GM10266 (cell line): ENCODE measurements around the gene NCOA6.

Experiments
- DNase-seq: peaks from one replicate; pipeline ENCODE4 v3.0.0; 2012; ENCODE audit errors: extremely low spot score
- TF ChIP-seq, protein P1 (sequence below): IDR thresholded peaks from 2 replicates; pipeline ENCODE4 v1.5.1; 2012; ENCODE audit warnings: mild to moderate bottlenecking, low read depth; ENCODE audit not compliant: control insufficient read depth, insufficient read depth; ENCODE audit errors: missing control alignments

NCOA6 gene

DNA sequence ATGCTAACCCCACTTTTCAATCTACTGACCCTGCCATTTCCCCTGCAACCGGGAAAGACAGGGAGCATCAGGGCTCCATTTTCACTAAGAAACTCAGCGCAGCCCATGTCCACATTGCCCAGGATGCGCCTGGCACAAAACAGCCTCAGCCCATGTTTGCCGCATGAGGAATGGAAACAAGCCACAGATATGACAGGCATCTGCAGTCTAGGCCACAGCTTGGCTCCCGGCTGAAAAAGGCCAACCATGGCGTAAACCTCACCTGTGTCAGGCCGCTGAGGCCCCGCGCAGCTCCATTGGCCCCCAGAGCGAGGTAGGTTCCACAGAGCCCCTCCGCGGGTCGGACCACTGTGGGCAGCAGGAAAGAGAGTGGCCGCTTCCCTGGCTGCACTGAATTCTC lies 25.5 kb upstream of the NCOA6 start:
- DNase-seq, result no peak
- TF ChIP-seq, protein P1, sequence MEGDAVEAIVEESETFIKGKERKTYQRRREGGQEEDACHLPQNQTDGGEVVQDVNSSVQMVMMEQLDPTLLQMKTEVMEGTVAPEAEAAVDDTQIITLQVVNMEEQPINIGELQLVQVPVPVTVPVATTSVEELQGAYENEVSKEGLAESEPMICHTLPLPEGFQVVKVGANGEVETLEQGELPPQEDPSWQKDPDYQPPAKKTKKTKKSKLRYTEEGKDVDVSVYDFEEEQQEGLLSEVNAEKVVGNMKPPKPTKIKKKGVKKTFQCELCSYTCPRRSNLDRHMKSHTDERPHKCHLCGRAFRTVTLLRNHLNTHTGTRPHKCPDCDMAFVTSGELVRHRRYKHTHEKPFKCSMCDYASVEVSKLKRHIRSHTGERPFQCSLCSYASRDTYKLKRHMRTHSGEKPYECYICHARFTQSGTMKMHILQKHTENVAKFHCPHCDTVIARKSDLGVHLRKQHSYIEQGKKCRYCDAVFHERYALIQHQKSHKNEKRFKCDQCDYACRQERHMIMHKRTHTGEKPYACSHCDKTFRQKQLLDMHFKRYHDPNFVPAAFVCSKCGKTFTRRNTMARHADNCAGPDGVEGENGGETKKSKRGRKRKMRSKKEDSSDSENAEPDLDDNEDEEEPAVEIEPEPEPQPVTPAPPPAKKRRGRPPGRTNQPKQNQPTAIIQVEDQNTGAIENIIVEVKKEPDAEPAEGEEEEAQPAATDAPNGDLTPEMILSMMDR, result no peak

DNA sequence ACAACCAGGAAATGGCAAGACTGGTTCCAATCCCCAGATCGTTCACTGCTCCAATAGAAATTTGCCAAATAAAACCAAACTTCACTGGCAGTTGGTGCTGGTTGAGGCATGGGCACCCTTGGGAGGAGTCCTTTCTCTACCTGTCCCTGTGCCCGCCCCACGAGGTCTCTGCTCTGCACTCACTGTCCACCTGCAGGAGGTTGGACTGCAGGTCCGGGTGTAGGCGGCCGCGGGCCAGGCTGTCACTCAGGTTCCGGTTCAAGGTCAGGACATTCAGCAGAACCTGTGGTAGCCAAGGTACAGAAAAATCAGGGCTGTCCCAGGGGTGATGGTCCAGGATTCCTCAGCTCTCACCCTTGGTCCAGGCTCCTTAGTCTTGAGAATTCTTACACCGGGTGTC lies 24.3 kb upstream of the NCOA6 start:
- TF ChIP-seq, protein P1, result no peak
- no peak for DNase-seq

GRCh38 chr20:34848597-34848996 lies 23.1 kb upstream of the NCOA6 start:
- no peak for DNase-seq
- TF ChIP-seq, protein P1, result no peak

DNA sequence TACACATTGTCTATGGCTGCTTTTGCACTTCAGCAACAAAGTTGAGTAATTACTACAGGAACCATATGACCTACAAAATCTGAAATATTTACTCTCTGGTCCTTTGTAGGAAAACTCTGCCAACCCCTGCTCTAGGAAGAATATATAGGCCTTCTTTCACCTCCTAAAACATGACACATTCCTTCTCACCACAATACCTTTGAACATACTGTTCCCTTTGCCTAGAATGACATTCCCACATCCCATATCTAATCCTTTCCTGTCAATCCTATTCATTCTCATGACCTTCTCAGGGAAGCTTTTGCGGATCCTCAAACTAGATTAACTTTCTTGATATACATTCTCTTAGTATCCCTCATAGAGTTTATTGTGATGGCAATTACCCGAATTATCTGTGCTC lies 18.0 kb upstream of the NCOA6 start:
- no peak for DNase-seq
- TF ChIP-seq, protein P1, result no peak

DNA sequence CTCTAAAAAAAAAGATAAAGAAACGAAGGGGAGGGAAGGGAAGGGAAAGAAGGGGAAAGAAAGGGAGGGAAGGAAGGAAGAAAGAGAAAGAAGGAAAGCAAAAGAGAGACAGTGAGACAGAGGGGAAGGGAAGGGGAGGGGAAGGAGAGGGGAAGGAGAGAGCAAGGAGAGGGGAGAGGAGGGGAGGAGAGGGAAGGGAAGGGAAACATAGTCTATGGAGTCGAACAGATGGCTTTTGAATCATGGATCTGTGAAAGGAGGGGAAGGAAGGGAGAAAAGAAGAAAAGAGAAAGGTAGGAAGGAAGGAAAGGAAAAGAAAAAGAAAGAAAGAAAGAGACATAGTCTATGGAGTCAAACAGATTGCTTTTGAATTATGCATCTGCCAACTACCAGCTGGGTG lies 16.7 kb upstream of the NCOA6 start:
- TF ChIP-seq, protein P1, result no peak
- DNase-seq, result no peak

DNA sequence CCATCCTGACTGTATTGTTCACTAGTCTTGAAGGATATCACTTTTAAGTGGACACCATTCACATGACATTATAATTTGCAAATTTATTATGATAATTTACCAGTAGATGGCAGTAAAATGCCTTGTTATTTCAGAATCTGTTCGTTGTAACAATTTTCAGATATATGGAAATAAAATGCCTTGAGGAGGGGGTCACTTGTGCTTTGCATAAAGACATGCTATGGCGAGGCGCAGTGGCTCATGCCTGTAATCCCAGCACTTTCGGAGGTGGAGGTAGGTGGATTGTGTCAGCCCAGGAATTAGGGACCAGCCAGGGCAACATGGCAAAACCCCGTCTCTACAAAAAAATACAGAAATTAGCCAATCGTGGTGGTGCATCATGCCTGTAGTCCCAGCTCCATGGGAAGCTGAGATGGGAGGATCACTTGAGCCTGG lies 9.0 kb upstream of the NCOA6 start:
- DNase-seq, result peak; percentile 52
- TF ChIP-seq, protein P1, result peak; percentile 33

GRCh38 chr20:34831936-34832335 lies 6.5 kb upstream of the NCOA6 start:
- TF ChIP-seq, protein P1, result no peak
- DNase-seq, result no peak
